ENCODE measurements around the gene RPTOR.

DNA sequence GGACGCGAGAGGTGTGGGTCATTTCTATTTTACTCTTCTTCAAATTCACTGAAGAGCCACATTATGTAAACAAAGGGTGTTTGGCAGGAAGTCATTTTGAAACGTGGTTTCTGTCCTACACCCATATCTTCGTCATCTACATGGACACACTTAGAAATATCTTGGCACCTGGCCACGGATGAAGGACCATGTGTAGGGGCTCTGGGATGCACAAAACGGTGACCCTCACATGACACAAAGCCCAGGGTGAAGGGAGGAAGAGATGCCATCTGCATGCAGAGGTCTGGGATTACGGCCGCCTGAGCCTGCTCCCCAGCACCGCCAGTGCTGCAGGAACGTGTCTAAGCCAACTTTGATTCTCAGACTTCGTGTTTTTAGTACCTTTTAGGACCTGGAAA lies 316.8 kb downstream of the RPTOR start:
- TF ChIP-seq, protein P1, sequence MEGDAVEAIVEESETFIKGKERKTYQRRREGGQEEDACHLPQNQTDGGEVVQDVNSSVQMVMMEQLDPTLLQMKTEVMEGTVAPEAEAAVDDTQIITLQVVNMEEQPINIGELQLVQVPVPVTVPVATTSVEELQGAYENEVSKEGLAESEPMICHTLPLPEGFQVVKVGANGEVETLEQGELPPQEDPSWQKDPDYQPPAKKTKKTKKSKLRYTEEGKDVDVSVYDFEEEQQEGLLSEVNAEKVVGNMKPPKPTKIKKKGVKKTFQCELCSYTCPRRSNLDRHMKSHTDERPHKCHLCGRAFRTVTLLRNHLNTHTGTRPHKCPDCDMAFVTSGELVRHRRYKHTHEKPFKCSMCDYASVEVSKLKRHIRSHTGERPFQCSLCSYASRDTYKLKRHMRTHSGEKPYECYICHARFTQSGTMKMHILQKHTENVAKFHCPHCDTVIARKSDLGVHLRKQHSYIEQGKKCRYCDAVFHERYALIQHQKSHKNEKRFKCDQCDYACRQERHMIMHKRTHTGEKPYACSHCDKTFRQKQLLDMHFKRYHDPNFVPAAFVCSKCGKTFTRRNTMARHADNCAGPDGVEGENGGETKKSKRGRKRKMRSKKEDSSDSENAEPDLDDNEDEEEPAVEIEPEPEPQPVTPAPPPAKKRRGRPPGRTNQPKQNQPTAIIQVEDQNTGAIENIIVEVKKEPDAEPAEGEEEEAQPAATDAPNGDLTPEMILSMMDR (conservative IDR thresholded peaks at IDR 0.05; ENCODE audit: low read depth, low read length): no peak
- TF ChIP-seq EZH2 (IDR thresholded peaks at IDR 0.05; ENCODE audit: low read length, unreplicated experiment): no peak
- no peak for TF ChIP-seq EZH2phosphoT487 (IDR thresholded peaks at IDR 0.05; ENCODE audit: borderline replicate concordance, low read length)
